Tibial artery (tissue), 4 donors: Measurements from ENCODE around the gene BOD1.

Experiments used
- DNase-seq, 2 donors: peaks; one replicate each; pipeline ENCODE4 v3.0.0-alpha.2; 2019
- H3K27ac ChIP-seq, 2 donors: fragments of 200-600 bp; sonication (generic) in 1 of 2; 1 replicate in 1 of 2; 2 replicates in 1 of 2; pipeline ENCODE4 v1.5.1; 2018 to 2019; ENCODE audit warnings: mild to moderate bottlenecking in 1 of 2
- H3K27me3 ChIP-seq, 2 donors: fragments of 200-600 bp; sonication (generic) in 1 of 2; one replicate each; pipeline versions ENCODE4 v1.5.1 to v1.6.0; 2016 to 2019
- H3K36me3 ChIP-seq, 3 donors: fragments of 200-600 bp; sonication (generic) in 2 of 3; one replicate each; pipeline ENCODE4 v1.5.1; 2016 to 2019; ENCODE audit warnings: mild to moderate bottlenecking in 2 of 3
- H3K4me1 ChIP-seq, 4 donors: fragments of 200-600 bp; sonication (generic) in 2 of 4; 1 replicate in 3 of 4; 2 replicates in 1 of 4; pipeline ENCODE4 v1.5.1; 2016 to 2019
- H3K4me3 ChIP-seq, 2 donors: fragments of 200-600 bp; sonication (generic) in 1 of 2; 1 replicate in 1 of 2; 2 replicates in 1 of 2; pipeline ENCODE4 v1.5.1; 2018 to 2019; ENCODE audit warnings: mild to moderate bottlenecking in 2 of 2
- H3K9me3 ChIP-seq, 3 donors: fragments of 200-600 bp; sonication (generic) in 1 of 3; one replicate each; pipeline ENCODE4 v1.5.1; 2016 to 2019
- intact Hi-C: fragments of 100-400 bp; cut with DNase I; formaldehyde crosslinking; loops from one replicate; pipeline ENCODE4 v1.15.0; 2023; ENCODE audit warnings: low total_unique reads
- TF ChIP-seq, protein P1 (sequence below), 2 experiments: fragments of 200-600 bp in 1 of 2; fragments of 450-650 bp in 1 of 2; IDR thresholded peaks; one replicate each; pipeline ENCODE4 v1.5.1; 2017 to 2019; ENCODE audit warnings: antibody characterized with exemption in 2 of 2, mild to moderate bottlenecking in 1 of 2, moderate library complexity in 1 of 2

The BOD1 gene

DNA sequence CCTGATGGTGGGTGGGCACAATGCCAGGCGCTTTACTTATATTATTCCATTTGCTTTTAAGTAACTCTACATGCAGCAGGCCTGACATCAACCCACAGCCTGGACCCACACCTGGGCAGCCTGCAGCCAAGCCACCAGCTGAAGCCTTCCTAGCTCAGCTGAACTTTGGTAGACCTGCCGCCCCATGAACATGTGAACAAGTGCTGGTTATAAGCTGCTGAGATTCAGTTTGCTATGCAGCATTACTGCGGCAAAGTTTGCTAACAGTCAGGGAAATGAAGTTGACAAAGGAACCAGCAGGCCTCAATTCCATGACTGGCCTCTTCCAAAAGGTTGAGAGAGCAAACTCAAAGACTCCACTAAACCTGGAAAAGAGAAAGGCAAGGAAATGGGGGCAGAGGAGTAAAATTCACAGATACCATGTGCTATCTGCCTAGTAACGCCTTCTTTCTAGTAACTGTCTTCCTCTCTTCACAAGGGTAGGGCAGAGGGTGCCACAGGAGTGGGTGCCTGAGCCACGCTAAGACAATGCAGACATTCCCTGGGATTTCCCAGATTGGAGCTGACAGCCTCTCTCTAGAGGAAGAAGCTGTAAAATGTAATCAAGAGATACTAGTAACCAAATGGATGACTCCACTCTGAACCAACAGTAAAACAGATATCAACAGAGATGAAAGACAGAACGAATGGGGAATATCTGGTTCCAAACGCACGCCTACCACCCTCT, 2.9 kb downstream of the BOD1 start:
- H3K36me3 ChIP-seq: peaks cover 10 to 48% (median 37%) of the 10 kb centered on the region in 3 donors
- no peak overlapping the region for H3K4me3 ChIP-seq
- TF ChIP-seq, protein P1, sequence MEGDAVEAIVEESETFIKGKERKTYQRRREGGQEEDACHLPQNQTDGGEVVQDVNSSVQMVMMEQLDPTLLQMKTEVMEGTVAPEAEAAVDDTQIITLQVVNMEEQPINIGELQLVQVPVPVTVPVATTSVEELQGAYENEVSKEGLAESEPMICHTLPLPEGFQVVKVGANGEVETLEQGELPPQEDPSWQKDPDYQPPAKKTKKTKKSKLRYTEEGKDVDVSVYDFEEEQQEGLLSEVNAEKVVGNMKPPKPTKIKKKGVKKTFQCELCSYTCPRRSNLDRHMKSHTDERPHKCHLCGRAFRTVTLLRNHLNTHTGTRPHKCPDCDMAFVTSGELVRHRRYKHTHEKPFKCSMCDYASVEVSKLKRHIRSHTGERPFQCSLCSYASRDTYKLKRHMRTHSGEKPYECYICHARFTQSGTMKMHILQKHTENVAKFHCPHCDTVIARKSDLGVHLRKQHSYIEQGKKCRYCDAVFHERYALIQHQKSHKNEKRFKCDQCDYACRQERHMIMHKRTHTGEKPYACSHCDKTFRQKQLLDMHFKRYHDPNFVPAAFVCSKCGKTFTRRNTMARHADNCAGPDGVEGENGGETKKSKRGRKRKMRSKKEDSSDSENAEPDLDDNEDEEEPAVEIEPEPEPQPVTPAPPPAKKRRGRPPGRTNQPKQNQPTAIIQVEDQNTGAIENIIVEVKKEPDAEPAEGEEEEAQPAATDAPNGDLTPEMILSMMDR (IDR thresholded peaks at IDR 0.05): no peak
- peaks cover 0 to 38% (median 24%) of the 10 kb centered on the region in 4 donors for H3K4me1 ChIP-seq
- no peak overlapping the region for H3K27ac ChIP-seq
- H3K27me3 ChIP-seq: no peaks in the 10 kb centered on the region
- intact Hi-C loops: no loop called here
- no peak for DNase-seq
- H3K9me3 ChIP-seq: no peaks in the 10 kb centered on the region

DNA sequence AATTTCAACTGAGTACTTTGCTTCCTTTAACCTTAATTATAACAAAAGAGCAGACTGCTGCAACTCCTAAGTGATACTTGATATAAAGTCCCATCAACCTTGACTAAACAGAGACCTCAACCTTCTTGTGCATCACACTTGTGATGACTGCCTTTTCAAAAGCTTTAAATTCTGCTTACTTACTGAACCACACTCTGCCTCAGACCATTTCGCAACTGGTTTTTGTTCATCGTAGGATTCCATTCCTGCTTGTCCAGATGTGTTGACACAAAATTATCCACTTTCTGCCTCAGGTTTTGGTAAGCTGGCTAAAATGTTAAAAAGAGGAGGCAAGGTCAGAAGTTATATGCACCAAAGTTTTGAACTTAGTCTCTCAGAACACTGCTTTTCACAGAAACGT, 3.5 kb downstream of the BOD1 start:
- no peaks in the 10 kb centered on the region for H3K27me3 ChIP-seq
- TF ChIP-seq, protein P1 (IDR thresholded peaks at IDR 0.05): no peak
- DNase-seq: no peak
- H3K4me3 ChIP-seq: no peak overlapping the region
- intact Hi-C loops: no loop called here
- H3K36me3 ChIP-seq: peaks cover 17 to 54% (median 41%) of the 10 kb centered on the region in 3 donors
- no peaks in the 10 kb centered on the region for H3K9me3 ChIP-seq
- H3K27ac ChIP-seq: no peak overlapping the region
- H3K4me1 ChIP-seq: peaks cover 0 to 38% (median 24%) of the 10 kb centered on the region in 4 donors

DNA sequence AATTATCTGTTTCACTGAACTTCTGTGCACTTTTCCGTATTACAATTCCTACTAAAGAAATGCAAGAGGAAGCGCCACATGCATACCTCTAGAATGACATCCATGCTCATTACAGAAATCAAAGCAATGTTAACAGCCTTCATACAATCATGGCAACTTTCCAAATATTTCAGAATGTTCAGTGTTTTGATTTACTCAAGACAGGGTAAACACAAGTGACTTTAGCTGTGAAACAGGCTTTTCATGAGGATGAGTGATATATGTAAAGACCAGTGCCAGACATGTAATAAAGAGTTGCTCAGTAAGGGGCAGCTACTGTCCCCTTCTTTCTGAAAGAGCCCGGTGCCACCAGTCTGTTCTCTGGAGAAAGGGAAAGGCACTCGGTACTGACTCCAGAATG, 4.7 kb downstream of the BOD1 start:
- intact Hi-C loops: no loop called here
- DNase-seq: no peak
- Histone ChIP-seq H3K27me3 (no peaks in the 10 kb centered on the region), H3K4me1 (peaks cover 0 to 38% (median 24%) of the 10 kb centered on the region in 4 donors), H3K36me3 (peaks cover 29 to 66% (median 54%) of the 10 kb centered on the region in 3 donors), H3K4me3 (no peak overlapping the region), H3K9me3 (no peaks in the 10 kb centered on the region), H3K27ac (no peak overlapping the region)
- TF ChIP-seq, protein P1 (IDR thresholded peaks at IDR 0.05): no peak

DNA sequence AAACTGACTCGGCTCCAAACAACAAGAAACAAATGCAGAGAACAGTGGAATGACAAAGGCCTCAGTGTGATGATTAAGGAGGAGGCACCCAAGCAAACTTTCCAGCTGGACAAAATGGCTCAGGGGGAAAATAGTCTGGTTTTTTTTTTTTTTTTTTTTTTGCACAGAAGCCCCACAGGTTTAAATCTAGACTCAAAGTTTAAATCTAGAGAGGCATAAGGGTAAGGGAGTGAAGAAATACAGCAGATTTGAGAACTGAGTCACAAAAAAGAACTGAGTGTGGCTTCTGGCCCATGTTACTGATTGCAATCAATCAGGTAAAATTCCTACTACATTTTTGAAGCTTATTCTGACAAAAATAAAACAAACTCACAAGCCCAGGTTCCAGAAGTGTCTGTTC, 12.3 kb downstream of the BOD1 start:
- H3K36me3 ChIP-seq: peaks cover 35 to 55% (median 44%) of the 10 kb centered on the region in 3 donors
- DNase-seq: no peak
- TF ChIP-seq, protein P1 (IDR thresholded peaks at IDR 0.05): no peak
- H3K27me3 ChIP-seq: no peaks in the 10 kb centered on the region
- H3K4me1 ChIP-seq: no peaks in the 10 kb centered on the region
- no peak overlapping the region for H3K27ac ChIP-seq
- no peaks in the 10 kb centered on the region for H3K9me3 ChIP-seq
- H3K4me3 ChIP-seq: no peak overlapping the region
- intact Hi-C loops: no loop called here

DNA sequence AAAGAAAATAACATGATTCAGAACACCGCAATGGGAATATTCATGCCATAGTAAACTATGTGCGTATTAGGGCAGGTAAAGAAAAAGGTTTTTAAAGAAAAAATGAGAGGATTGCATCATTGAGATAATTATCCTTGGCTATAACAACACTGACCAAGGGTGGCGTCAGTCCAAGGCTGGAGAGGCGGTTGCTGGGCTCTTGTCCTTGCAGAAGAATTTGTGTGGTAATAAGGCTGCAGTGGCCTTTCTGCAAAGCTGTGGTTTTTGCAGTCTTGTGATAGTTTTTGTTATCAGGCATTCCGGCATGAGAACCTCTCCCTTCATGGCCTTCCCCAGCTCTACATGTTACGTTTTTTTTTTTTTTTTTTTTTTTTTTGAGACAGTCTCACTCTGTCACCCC, 14.0 kb downstream of the BOD1 start:
- TF ChIP-seq, protein P1 (IDR thresholded peaks at IDR 0.05): no peak
- Histone ChIP-seq H3K27me3 (no peaks in the 10 kb centered on the region), H3K27ac (no peak overlapping the region), H3K36me3 (peaks cover 23 to 41% (median 29%) of the 10 kb centered on the region in 3 donors), H3K4me3 (no peak overlapping the region), H3K9me3 (no peaks in the 10 kb centered on the region), H3K4me1 (no peaks in the 10 kb centered on the region)
- DNase-seq: peak in 1 of 2 donors; percentile 59
- intact Hi-C loops: no loop called here
